ENCODE measurements around the gene RBM34. TPM values are rescaled to one million over a fixed set of nuclear protein-coding genes. Genes with fewer than 3 reads are reported as not detected.

Gene RBM34
- total RNA-seq, 4 donors from 2014 or later, result 25.4 to 67.9 (median 53.1) TPM

DNA sequence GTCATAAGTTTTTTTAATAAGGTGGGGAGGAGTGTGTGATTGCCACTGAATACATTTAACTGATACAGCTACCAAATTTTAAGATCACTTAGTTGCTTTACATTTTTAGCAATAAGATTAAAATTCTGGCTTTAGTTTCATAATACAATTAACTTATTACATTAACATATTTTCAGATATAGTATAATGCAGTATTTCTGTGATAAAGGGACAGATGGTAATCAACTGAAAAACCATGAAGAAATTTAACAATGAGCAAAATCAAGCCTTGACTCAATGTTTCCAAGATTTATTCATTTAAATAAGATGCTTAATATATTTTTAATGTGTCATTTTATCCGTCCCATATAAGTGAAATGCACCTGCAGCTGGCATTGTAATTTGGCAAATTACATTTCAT lies 36.4 kb downstream of the RBM34 start:
- intact Hi-C loops (cut with DNase I), result no loop called here
- Histone ChIP-seq H3K36me3 (peaks cover 0 to 4% of the 10 kb centered on the region in 2 donors), H3K9me3 (no peaks in the 10 kb centered on the region), H3K4me1 (peaks cover 9 to 10% of the 10 kb centered on the region in 2 donors), H3K4me3 (replicated peaks in 1 of 3) (no peak overlapping the region), H3K27ac (no peak overlapping the region), H3K27me3 (no peaks in the 10 kb centered on the region)
- DNase-seq, result no peak
- TF ChIP-seq POLR2A (IDR thresholded peaks at IDR 0.05), result no peak
- TF ChIP-seq CTCF (IDR thresholded peaks at IDR 0.05), result no peak
- 78 to 86% methylated on average over 1 of the region's 1 CpG for WGBS, 2 donors

DNA sequence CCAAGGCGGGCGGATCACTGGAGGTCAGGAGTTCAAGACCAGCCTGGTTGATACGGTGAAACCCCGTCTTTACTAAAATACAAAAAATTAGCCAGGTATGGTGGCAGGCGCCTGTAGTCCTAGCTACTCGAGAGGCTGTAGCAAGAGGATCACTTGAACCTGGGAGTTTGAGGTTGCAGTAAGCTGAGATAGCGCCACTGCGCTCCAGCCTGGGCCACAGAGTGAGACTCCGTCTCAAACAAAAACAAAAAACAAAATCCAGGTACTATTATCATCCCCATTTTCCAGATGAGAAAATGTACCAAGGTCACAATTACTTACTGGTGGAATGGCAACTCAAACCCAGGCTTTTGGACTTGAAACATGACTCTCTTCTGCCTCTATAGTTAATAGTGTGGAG lies 36.9 kb downstream of the RBM34 start:
- Histone ChIP-seq H3K27me3 (no peaks in the 10 kb centered on the region), H3K9me3 (no peaks in the 10 kb centered on the region), H3K36me3 (peaks cover 0 to 4% of the 10 kb centered on the region in 2 donors), H3K4me3 (replicated peaks in 1 of 3) (no peak overlapping the region), H3K27ac (no peak overlapping the region), H3K4me1 (peaks cover 9 to 10% of the 10 kb centered on the region in 2 donors)
- no peak for DNase-seq
- intact Hi-C loops (cut with DNase I), result no loop called here
- 96 to 98% methylated on average over 9 of the region's 9 CpGs for WGBS, 2 donors
- TF ChIP-seq POLR2A (IDR thresholded peaks at IDR 0.05), result no peak
- TF ChIP-seq CTCF (IDR thresholded peaks at IDR 0.05), result no peak

DNA sequence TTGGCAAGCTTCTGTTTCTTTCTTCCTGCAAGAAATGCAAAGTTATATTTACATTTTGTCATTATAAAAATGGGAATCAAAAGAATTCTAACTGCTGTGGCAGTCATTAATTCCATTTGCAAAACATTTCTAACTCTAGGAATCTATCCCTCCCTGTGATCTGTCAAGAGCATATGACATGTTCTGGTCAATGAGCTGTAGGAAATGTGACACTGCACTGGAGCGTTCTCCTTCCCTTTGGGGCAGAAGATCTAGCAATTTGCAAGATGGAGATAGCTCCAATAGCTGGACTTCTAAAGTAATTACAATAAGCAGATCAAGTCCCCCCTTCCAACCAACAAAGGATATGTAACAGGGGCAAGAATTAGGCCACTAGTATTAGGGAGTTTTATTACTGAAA lies 38.7 kb downstream of the RBM34 start:
- H3K4me3 ChIP-seq (replicated peaks in 1 of 3), result no peak overlapping the region
- no peak for DNase-seq
- TF ChIP-seq CTCF (IDR thresholded peaks at IDR 0.05) (no peak), POLR2A (IDR thresholded peaks at IDR 0.05) (no peak)
- peaks cover 13 to 18% of the 10 kb centered on the region in 2 donors for H3K36me3 ChIP-seq
- H3K27ac ChIP-seq, result no peak overlapping the region
- intact Hi-C loops (cut with DNase I), result no loop called here
- WGBS, 2 donors, result 76 to 89% methylated on average over 1 of the region's 1 CpG
- H3K27me3 ChIP-seq, result no peaks in the 10 kb centered on the region
- H3K4me1 ChIP-seq, result peaks cover 5 to 10% of the 10 kb centered on the region in 2 donors
- H3K9me3 ChIP-seq, result no peaks in the 10 kb centered on the region

- no peak overlapping the region for H3K4me3 ChIP-seq (replicated peaks in 1 of 3)
- TF ChIP-seq CTCF (IDR thresholded peaks at IDR 0.05) (no peak), POLR2A (IDR thresholded peaks at IDR 0.05) (no peak)
- WGBS, 2 donors, result 95% methylated on average over 7 of the region's 7 CpGs
- intact Hi-C loops (cut with DNase I), result no loop called here
- H3K27me3 ChIP-seq, result no peaks in the 10 kb centered on the region
- H3K27ac ChIP-seq, result no peak overlapping the region
- no peaks in the 10 kb centered on the region for H3K4me1 ChIP-seq
- peaks cover 54 to 61% of the 10 kb centered on the region in 2 donors for H3K36me3 ChIP-seq
- no peaks in the 10 kb centered on the region for H3K9me3 ChIP-seq
- DNase-seq, result no peak
Observed at GRCh38 chr1:235113183-235113917, 47.7 kb downstream of the RBM34 start.

DNA sequence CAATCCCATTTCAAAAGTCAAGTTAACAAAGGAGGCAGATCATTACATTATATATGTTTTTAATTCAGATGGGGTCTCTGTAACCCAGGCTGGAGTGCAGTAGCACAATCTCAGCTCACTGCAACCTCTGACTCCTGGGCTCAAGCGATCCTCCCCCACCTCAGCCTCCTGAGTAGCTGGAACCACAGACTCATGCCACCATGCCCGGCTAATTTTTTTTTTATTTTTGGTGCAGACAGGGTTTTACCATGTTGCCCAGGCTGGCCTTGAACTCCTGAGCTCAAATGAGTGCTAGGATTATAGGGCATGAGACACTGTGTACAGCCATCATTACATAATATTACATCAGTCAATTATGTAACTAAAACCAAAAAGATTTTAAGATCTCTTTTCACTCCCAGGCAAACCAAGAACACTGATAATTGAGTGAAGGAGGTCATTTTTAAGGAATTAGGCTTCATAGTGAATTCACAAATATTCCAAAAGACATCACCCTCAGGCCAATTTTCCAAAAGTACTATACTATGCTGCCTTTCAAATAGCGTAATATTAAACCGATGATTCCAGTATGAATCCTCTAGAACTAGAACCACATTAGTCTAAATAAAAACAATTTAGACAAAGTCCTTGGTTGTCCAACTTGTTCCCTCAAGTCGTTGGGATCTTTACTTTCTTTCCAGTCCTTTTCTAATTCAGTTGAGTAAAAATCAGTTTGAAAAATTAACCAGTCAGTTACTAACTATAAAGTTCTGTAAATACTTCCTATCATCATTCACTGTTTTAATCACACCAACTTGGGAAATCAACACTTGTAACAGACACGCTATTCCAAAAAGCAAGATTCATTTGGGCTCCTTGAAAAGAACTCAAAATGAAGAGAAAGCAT lies 48.5 kb downstream of the RBM34 start:
- intact Hi-C loops (cut with DNase I), result no loop called here
- Histone ChIP-seq H3K36me3 (peaks cover 46 to 53% of the 10 kb centered on the region in 2 donors), H3K4me3 (replicated peaks in 1 of 3) (no peak overlapping the region), H3K27ac (no peak overlapping the region), H3K27me3 (no peaks in the 10 kb centered on the region), H3K9me3 (no peaks in the 10 kb centered on the region), H3K4me1 (no peaks in the 10 kb centered on the region)
- DNase-seq, result no peak
- 91 to 92% methylated on average over 6 of the region's 6 CpGs for WGBS, 2 donors
- TF ChIP-seq CTCF (IDR thresholded peaks at IDR 0.05) (no peak), POLR2A (IDR thresholded peaks at IDR 0.05) (no peak)

All from thyroid gland (tissue), 4 donors.